ENCODE data around the gene EVPL. TPM values are rescaled to one million over a fixed set of nuclear protein-coding genes. Genes with fewer than 3 reads are reported as not detected.

The EVPL gene
- total RNA-seq, 2 donors from 2014 or later: 0.05 to 0.64 TPM

GRCh38 chr17:76005263-76006149 is 21.6 kb downstream of the EVPL start:
- Mint-ChIP-seq H3K9me3 (no peaks in the 10 kb centered on the region), H3K27ac (peak overlapping the region in 1 of 2 donors; percentile 79), H3K36me3 (no peaks in the 10 kb centered on the region), H3K27me3 (no peaks in the 10 kb centered on the region), H3K4me1 (ENCODE audit: low read depth in 2 of 2) (peaks cover 0 to 8% of the 10 kb centered on the region in 2 donors), H3K4me3 (no peak overlapping the region)
- DNase-seq (ENCODE audit: low spot score): peak; percentile 83
- ATAC-seq: peak; percentile 41 to 60

GRCh38 chr17:76004750-76005262 is 22.3 kb downstream of the EVPL start:
- H3K4me3 Mint-ChIP-seq: no peak overlapping the region
- ATAC-seq (no peak), DNase-seq (ENCODE audit: low spot score) (peak; percentile 46)
- no peaks in the 10 kb centered on the region for H3K27me3 Mint-ChIP-seq
- no peaks in the 10 kb centered on the region for H3K36me3 Mint-ChIP-seq
- no peaks in the 10 kb centered on the region for H3K9me3 Mint-ChIP-seq
- peaks cover 0 to 8% of the 10 kb centered on the region in 2 donors for H3K4me1 Mint-ChIP-seq (ENCODE audit: low read depth in 2 of 2)
- H3K27ac Mint-ChIP-seq: no peak overlapping the region

GRCh38 chr17:76003915-76004314 is 23.2 kb downstream of the EVPL start:
- Mint-ChIP-seq H3K27ac (no peak overlapping the region), H3K4me3 (no peak overlapping the region), H3K4me1 (ENCODE audit: low read depth in 2 of 2) (peaks cover 0 to 4% of the 10 kb centered on the region in 2 donors), H3K36me3 (no peaks in the 10 kb centered on the region), H3K9me3 (no peaks in the 10 kb centered on the region), H3K27me3 (no peaks in the 10 kb centered on the region)
- ATAC-seq (no peak), DNase-seq (ENCODE audit: low spot score) (no peak)

- no peak for ATAC-seq
- Mint-ChIP-seq H3K4me3 (no peak overlapping the region), H3K4me1 (ENCODE audit: low read depth in 2 of 2) (peaks cover 8 to 14% of the 10 kb centered on the region in 2 donors), H3K27me3 (no peaks in the 10 kb centered on the region), H3K27ac (no peak overlapping the region), H3K36me3 (no peaks in the 10 kb centered on the region), H3K9me3 (no peaks in the 10 kb centered on the region)
- peak; percentile 41 for DNase-seq (ENCODE audit: low spot score)
These were observed 25.0 kb downstream of the EVPL start for GRCh38 chr17:76002100-76002499.

GRCh38 chr17:76000755-76001521 is 26.2 kb downstream of the EVPL start, which contains the start of gene CDK3:
TSS of gene CDK3 (plus strand) at chr17:76000855. CDS start at chr17:76001426, 571 bp downstream.
- H3K27ac Mint-ChIP-seq: no peak within 1 kb of the TSS
- H3K9me3 Mint-ChIP-seq: no peaks in the 10 kb centered on the region

GRCh38 chr17:76000016-76000754 is 26.9 kb downstream of the EVPL start:
- Mint-ChIP-seq H3K36me3 (no peaks in the 10 kb centered on the region), H3K27me3 (no peaks in the 10 kb centered on the region), H3K4me1 (ENCODE audit: low read depth in 2 of 2) (peaks cover 14 to 15% of the 10 kb centered on the region in 2 donors), H3K4me3 (no peak overlapping the region), H3K9me3 (no peaks in the 10 kb centered on the region), H3K27ac (no peak overlapping the region)
- ATAC-seq (peak; percentile 57 to 67), DNase-seq (ENCODE audit: low spot score) (peak; percentile 73)

More at GRCh38 chr17:76000755-76001521, 26.2 kb downstream of the EVPL start, which contains the start of gene CDK3:
- peak; percentile 29 for DNase-seq (ENCODE audit: low spot score)
- no peaks in the 10 kb centered on the region for H3K36me3 Mint-ChIP-seq
- peak in 1 of 2 donors; percentile 13 for ATAC-seq
- H3K4me1 Mint-ChIP-seq (ENCODE audit: low read depth in 2 of 2): peaks cover 15 to 18% of the 10 kb centered on the region in 2 donors
- no peak within 1 kb of the TSS for H3K4me3 Mint-ChIP-seq
- no peaks in the 10 kb centered on the region for H3K27me3 Mint-ChIP-seq

GRCh38 chr17:75998327-75998795 is 28.7 kb downstream of the EVPL start:
- Mint-ChIP-seq H3K36me3 (no peaks in the 10 kb centered on the region), H3K4me1 (ENCODE audit: low read depth in 2 of 2) (peaks cover 14 to 15% of the 10 kb centered on the region in 2 donors), H3K27me3 (no peaks in the 10 kb centered on the region), H3K4me3 (no peak overlapping the region), H3K9me3 (no peaks in the 10 kb centered on the region), H3K27ac (peak overlapping the region; percentile 76 to 92)
- DNase-seq (ENCODE audit: low spot score) (no peak), ATAC-seq (no peak)

- H3K4me1 Mint-ChIP-seq (ENCODE audit: low read depth in 2 of 2): peaks cover 14 to 15% of the 10 kb centered on the region in 2 donors
- peak overlapping the region; percentile 74 for H3K4me3 Mint-ChIP-seq
- H3K27ac Mint-ChIP-seq: peak overlapping the region; percentile 76 to 92
- peak; percentile 63 to 88 for ATAC-seq
- DNase-seq (ENCODE audit: low spot score): peak; percentile 81
- H3K27me3 Mint-ChIP-seq: no peaks in the 10 kb centered on the region
- no peaks in the 10 kb centered on the region for H3K36me3 Mint-ChIP-seq
- no peaks in the 10 kb centered on the region for H3K9me3 Mint-ChIP-seq
These were observed 30.2 kb downstream of the EVPL start for GRCh38 chr17:75996665-75997590.

- DNase-seq (ENCODE audit: low spot score) (no peak), ATAC-seq (no peak)
- no peaks in the 10 kb centered on the region for H3K36me3 Mint-ChIP-seq
- H3K4me1 Mint-ChIP-seq (ENCODE audit: low read depth in 2 of 2): peaks cover 14 to 15% of the 10 kb centered on the region in 2 donors
- H3K4me3 Mint-ChIP-seq: no peak overlapping the region
- H3K27me3 Mint-ChIP-seq: no peaks in the 10 kb centered on the region
- H3K27ac Mint-ChIP-seq: no peak overlapping the region
- H3K9me3 Mint-ChIP-seq: no peaks in the 10 kb centered on the region
These were observed 31.7 kb downstream of the EVPL start for GRCh38 chr17:75995385-75995925.

GRCh38 chr17:75994802-75995370 is 32.2 kb downstream of the EVPL start:
- Mint-ChIP-seq H3K27me3 (no peaks in the 10 kb centered on the region), H3K36me3 (no peaks in the 10 kb centered on the region), H3K9me3 (no peaks in the 10 kb centered on the region), H3K4me1 (ENCODE audit: low read depth in 2 of 2) (peaks cover 14 to 15% of the 10 kb centered on the region in 2 donors), H3K4me3 (no peak overlapping the region), H3K27ac (no peak overlapping the region)
- no peak for ATAC-seq
- DNase-seq (ENCODE audit: low spot score): no peak

- Mint-ChIP-seq H3K9me3 (no peaks in the 10 kb centered on the region), H3K27me3 (no peaks in the 10 kb centered on the region), H3K4me1 (ENCODE audit: low read depth in 2 of 2) (peaks cover 0 to under 1% of the 10 kb centered on the region in 2 donors), H3K36me3 (no peaks in the 10 kb centered on the region), H3K4me3 (no peak overlapping the region), H3K27ac (no peak overlapping the region)
- no peak for ATAC-seq
- no peak for DNase-seq (ENCODE audit: low spot score)
These were observed 35.7 kb downstream of the EVPL start for GRCh38 chr17:75991396-75991795.

GRCh38 chr17:75987041-75987440 is 40.1 kb downstream of the EVPL start:
- no peak for ATAC-seq
- H3K4me3 Mint-ChIP-seq: no peak overlapping the region
- no peak for DNase-seq (ENCODE audit: low spot score)
- no peaks in the 10 kb centered on the region for H3K36me3 Mint-ChIP-seq
- H3K27ac Mint-ChIP-seq: no peak overlapping the region
- H3K4me1 Mint-ChIP-seq (ENCODE audit: low read depth in 2 of 2): peaks cover 0 to 7% of the 10 kb centered on the region in 2 donors
- H3K27me3 Mint-ChIP-seq: no peaks in the 10 kb centered on the region
- H3K9me3 Mint-ChIP-seq: no peaks in the 10 kb centered on the region

Measured in natural killer cell treated with Interleukin-12 subunit alpha and Interleukin-12 subunit beta and Interleukin-15 and Interleukin-18, amount 100 ng/mL, for 72 hours (primary cell).